ENCODE measurements around the gene KAZALD1. TPM values are rescaled to one million over a fixed set of nuclear protein-coding genes. Genes with fewer than 3 reads are reported as not detected.

KAZALD1 gene
- total RNA-seq, 1 experiment from 2014 or later: 42.3 TPM

- Histone ChIP-seq H3K36me3 (ENCODE audit: control insufficient read depth, insufficient read depth, low read length) (no peaks in the 10 kb centered on the region), H3K4me3 (ENCODE audit: low read depth, low read length) (peak overlapping the region; percentile 40), H3K4me1 (peaks cover 24% of the 10 kb centered on the region), H3K27me3 (replicated peaks; ENCODE audit: control insufficient read depth, insufficient read depth, low read length) (no peaks in the 10 kb centered on the region), H3K9me3 (no peaks in the 10 kb centered on the region)
- intact Hi-C loops (cut with micrococcal nuclease; ENCODE audit: unreplicated experiment): loop anchor here (1.0 kb wide), 1 partner anchor 17 kb away; no protein-coding TSS in a partner anchor
- Mint-ChIP-seq H3K36me3 (ENCODE audit: insufficient read depth, unreplicated experiment) (no peaks in the 10 kb centered on the region), H3K9me3 (ENCODE audit: unreplicated experiment) (no peaks in the 10 kb centered on the region), H3K4me3 (ENCODE audit: unreplicated experiment) (peak overlapping the region; percentile 92), H3K27ac (ENCODE audit: unreplicated experiment) (peak overlapping the region; percentile 99), H3K27me3 (ENCODE audit: insufficient read depth, unreplicated experiment) (no peaks in the 10 kb centered on the region), H3K4me1 (ENCODE audit: low read depth, unreplicated experiment) (peaks cover 14% of the 10 kb centered on the region)
- DNase-seq: no peak
- ChIA-PET CTCF (interaction anchor here (0.6 to 3.1 kb wide), 23 partner anchors 8 to 171 kb away, joined by 3 to 47 read pairs (median 4); partner anchors contain the start of genes KAZALD1, PDZD7, SFXN3 and TLX1), POLR2A (interaction anchor here (0.7 to 2.1 kb wide), 9 partner anchors 9 to 162 kb away, joined by 3 to 24 read pairs (median 9); partner anchors contain the start of genes KAZALD1, PDZD7 and SFXN3)
- no peak for TF ChIP-seq CTCF (IDR thresholded peaks at IDR 0.05; ENCODE audit: insufficient read depth in 1 of 2, low read depth in 1 of 2, low read length in 1 of 2, severe bottlenecking in 1 of 2, unreplicated experiment in 1 of 2)
- BruUV-seq (replicated peaks): TSS peak; percentile 92
These were observed 18.5 kb upstream of the KAZALD1 start for GRCh38 chr10:101043363-101043707.

- no peaks in the 10 kb centered on the region for H3K27me3 Mint-ChIP-seq (ENCODE audit: insufficient read depth, unreplicated experiment)
These were observed 17.7 kb upstream of the KAZALD1 start for GRCh38 chr10:101044117-101044516.

More at GRCh38 chr10:101044117-101044516, 17.7 kb upstream of the KAZALD1 start:
- Mint-ChIP-seq H3K9me3 (ENCODE audit: unreplicated experiment) (no peaks in the 10 kb centered on the region), H3K4me3 (ENCODE audit: unreplicated experiment) (no peak overlapping the region), H3K27ac (ENCODE audit: unreplicated experiment) (peak overlapping the region; percentile 99), H3K4me1 (ENCODE audit: low read depth, unreplicated experiment) (peaks cover 14% of the 10 kb centered on the region), H3K36me3 (ENCODE audit: insufficient read depth, unreplicated experiment) (no peaks in the 10 kb centered on the region)
- DNase-seq: no peak
- Histone ChIP-seq H3K27me3 (replicated peaks; ENCODE audit: control insufficient read depth, insufficient read depth, low read length) (no peaks in the 10 kb centered on the region), H3K4me1 (peaks cover 24% of the 10 kb centered on the region), H3K9me3 (no peaks in the 10 kb centered on the region), H3K4me3 (ENCODE audit: low read depth, low read length) (no peak overlapping the region), H3K36me3 (ENCODE audit: control insufficient read depth, insufficient read depth, low read length) (no peaks in the 10 kb centered on the region)
- intact Hi-C loops (cut with micrococcal nuclease; ENCODE audit: unreplicated experiment): no loop called here
- CTCF ChIA-PET: interaction anchor here (1.2 to 2.4 kb wide), 6 partner anchors 11 to 118 kb away, joined by 7 to 47 read pairs (median 21); partner anchors contain the start of gene KAZALD1
- no TSS peak for BruUV-seq (replicated peaks)
- TF ChIP-seq CTCF (IDR thresholded peaks at IDR 0.05; ENCODE audit: insufficient read depth in 1 of 2, low read depth in 1 of 2, low read length in 1 of 2, severe bottlenecking in 1 of 2, unreplicated experiment in 1 of 2): no peak
- POLR2A ChIA-PET: interaction anchor here (1.9 to 2.1 kb wide), 2 partner anchors 16 to 18 kb away, joined by 14 to 24 read pairs; partner anchors contain the start of gene KAZALD1
